Measurements from ENCODE around the gene AK8.
A peak's percentile ranks its signal among the peaks of the same experiment; 100 is the strongest.

Gene AK8

DNA sequence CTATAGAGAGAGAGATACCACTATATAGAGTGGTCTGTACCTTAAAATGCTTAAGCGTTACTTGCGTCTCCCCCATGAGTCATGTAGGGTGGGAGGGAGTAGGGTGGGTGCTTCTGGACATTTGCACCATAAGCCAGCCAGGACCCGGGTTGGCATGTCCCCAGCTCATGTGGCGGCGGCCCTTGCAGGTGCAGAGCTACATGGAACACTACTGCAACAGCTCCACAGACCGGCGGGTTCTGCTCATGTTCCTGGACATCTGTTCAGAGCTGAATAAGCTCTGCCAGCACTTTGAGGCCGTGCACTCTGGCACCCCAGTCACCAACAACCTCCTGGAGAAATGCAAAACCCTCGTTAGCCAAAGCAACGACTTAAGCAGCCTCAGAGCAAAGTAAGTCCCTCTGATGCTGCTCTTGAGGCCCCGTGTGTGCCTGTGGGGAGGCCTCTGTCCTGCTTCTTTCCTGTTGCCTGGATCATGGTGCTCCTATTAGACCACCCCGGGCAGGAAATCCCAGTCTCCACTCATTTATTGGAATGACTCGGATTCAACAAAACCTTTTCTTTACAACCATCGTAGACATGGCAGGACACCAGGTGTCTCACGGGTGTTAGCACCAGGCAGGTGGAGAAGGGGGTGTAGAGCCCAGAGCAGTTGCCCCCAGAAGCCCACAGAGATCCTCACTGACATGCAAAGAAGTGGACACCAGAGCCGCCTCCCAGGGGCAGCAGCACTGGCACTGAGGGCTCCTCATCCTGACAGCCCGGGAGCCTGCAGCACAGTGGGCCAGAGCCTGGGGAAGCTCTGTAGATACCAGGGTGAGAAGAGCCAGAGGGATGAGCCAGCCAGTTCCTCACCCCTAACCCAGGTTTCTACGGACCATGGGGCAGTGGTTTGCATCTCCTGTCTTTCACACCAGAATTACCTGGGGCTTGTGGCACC, 9.4 kb upstream of the AK8 start:
- no peak for FAIRE-seq

DNA sequence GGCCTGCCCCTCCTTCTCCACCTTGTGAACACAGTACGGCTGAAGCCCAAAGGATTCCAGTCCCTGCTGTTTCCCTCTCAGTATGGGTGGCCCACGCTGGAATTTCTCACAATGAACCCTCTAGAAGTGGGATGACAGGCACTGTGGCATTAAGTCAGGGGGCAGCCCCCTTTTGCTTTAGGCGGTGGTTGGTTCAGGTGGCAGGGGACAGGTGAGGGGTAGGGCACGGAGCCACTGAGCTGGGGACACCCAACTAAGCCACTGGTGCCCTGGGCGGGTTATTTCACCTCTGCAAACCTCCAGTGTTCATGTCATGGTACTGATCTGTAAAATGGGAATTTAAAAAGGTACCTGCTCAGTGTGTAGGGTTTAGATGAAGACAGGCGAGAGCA, 8.2 kb upstream of the AK8 start:
- FAIRE-seq: no peak

DNA sequence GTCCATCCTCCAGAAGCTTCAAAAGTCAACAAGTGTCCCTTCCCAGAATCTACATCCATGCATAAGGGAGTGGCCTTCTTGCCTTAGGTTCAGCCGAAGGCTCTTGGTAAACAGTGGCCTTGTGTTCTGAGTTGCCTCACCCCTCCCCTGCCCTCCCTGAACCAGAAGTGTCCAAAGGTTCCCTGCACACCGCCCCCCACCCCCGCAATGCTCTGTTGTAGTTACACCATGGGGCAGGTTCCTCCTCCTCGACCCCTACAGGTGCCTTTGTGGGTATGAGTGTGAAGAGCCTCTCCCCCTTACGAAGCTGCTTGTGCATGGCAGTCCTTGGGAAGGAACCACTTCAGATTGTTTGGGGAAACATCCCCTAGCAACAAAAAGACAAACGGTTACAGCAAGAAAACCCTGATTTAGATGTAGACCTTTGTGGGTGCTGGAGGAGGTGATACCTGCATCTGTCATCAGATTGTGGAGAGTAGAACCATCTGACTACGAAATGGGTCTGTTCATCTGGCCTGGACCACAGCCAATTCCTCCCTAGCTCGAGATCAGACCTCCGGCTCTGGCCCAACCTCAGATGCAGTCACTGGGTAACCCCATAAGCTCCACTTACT, 7.7 kb upstream of the AK8 start:
- FAIRE-seq: no peak

- FAIRE-seq: no peak
Observed at GRCh38 chr9:132883349-132884294, 5.5 kb upstream of the AK8 start.

DNA sequence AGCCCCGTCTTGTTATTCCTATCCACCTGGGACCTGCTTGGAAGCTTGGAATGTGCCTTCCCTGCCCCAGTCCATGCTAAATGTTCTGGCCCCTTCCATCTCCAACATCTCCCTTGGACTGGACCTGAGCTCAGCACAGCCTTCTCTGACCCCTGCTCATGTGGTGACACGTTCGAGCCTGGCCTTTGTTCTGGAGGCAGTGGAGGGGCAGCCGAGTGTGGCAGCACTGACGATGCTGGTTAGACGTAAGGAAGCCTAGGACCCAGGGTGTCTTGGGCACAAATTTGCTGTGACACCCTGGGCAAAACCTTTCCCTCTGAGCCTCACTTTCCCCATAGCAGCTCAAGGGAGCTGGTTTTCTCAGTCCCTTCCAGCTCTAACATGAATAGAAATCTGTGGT, 4.5 kb upstream of the AK8 start:
- FAIRE-seq: no peak

GRCh38 chr9:132881826-132882225, 3.7 kb upstream of the AK8 start:
- no peak for FAIRE-seq

DNA sequence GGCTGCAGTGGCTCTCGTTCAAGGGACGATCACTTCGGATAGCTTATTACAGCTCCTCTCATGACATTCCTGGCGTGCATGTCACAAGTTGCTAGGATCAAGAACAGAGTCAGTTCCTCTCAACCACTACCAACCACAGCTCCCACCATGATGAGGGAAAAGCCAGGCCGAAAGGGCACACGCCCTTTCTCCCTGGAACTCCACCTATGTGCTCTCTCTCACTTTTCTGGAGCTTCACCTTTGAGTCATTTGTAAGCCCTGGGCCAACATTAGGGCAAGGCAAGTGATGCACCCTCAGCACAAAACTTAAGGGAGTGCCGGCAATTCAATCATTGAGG, 2.2 kb upstream of the AK8 start:
- no peak for FAIRE-seq

DNA sequence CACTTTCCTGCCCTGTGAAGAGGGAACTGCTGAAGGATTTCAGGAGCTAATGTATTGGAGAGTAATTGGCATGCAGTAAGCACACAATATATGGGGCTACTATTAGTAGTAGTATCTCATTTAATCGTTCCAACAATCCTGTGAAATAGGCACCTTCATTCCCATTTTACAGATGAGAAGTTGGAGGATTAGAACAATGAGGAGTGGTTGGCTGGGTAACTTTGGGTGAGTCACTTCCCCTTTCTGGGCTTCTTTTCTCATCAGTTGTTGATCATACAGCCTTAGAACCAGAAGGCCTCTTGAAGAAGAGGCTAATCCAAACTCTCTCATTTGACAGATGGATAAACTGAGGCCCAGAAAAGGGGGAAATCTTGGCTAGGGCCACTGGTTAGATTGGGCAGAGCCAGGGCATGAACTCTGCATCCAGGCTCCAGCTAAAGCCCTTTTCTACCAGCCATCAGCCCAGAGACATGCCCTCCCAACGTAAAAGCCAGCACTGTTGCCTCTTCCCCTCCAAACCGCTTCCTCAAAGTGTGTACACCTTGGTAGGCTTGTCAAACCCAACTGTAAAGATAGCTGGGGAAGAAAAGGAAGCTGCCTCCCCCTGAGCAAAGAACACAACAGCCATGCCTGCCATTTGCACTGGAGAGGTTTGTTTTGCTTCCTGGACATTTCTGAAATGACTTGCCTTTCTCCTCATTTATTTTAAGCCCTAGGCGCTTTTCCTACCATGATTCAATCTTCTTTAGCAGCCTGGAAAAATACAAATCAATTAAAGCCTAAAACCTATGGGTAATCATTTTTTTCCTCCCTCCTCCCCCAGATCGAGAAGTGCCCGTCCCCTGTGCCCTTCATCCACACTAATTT, 1.6 kb upstream of the AK8 start:
- FAIRE-seq: peak; percentile 60

- no peak for FAIRE-seq
Observed at GRCh38 chr9:132878695-132879456, 792 bp upstream of the AK8 start, which contains the start of gene SPACA9. TSS of gene SPACA9 (plus strand) at chr9:132878898. CDS start at chr9:132883948, 5,050 bp downstream.

GRCh38 chr9:132877458-132877823, 643 bp downstream of the AK8 start:
- no peak for FAIRE-seq

GRCh38 chr9:132876849-132877248, 1.2 kb downstream of the AK8 start:
- no peak for FAIRE-seq

- no peak for FAIRE-seq
Observed at GRCh38 chr9:132875159-132875558, 2.9 kb downstream of the AK8 start.

DNA sequence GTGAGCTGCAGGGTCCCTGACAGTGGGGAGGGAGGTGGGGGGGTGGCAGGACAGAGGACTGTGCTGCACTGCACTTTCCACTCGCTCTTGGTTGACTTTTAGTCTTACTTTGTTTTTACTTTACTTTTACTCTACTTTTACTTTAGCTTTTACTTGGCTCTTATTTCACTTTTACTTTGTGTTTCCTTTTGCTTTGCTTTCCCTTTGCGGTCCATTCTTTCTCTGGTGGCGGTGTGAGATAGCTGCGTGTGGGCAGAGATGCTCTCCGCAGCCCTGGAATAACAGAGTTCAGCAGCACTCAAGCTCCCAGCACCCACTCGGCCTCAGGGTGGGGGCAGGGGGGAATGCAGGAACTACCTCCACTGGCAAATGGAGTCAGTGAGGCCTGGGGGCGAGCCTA, 4.7 kb downstream of the AK8 start:
- FAIRE-seq: no peak

DNA sequence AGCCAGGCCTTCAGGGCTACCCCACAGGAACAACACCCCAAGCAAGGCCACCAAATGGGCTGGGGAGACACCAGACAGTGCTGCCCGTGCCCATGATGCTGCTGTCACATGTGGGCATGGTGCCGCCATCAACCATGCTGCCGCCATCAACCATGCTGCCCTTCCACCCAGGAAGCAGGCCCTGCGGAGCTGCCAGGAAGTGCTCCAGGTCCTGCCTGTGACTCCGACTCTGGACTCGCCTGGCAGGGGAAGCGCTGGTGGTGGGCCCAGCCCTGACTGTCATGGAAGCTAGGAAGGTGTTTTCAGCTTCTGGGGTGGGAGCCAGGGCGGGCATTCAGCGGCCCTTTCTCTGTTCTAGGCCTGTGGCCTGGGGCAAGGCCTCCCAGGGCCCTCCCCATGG, 8.8 kb downstream of the AK8 start:
- FAIRE-seq: no peak

GRCh38 chr9:132866898-132867297, 11.2 kb downstream of the AK8 start:
- no peak for FAIRE-seq

DNA sequence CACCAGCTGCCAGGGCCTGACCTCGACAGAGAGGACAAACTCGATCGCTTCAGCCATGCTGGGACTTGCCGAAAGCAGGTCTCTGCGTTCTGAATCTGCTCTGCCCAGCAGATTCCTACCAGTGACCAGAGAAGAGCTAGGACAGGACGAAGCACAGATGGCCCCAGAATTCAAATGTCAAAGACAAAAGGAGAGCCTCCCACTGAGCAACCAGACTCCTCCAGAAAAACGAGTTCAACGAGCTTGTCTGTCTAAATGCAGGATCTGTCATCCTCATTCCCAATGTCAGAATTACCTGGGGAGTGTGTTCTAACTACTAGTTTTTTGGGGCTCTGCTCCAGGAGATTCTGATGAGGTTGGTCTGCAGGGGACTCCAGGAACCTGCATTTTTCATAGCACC, 13.4 kb downstream of the AK8 start:
- FAIRE-seq: no peak

- no peak for FAIRE-seq
Observed at GRCh38 chr9:132864277-132864676, 13.8 kb downstream of the AK8 start.

DNA sequence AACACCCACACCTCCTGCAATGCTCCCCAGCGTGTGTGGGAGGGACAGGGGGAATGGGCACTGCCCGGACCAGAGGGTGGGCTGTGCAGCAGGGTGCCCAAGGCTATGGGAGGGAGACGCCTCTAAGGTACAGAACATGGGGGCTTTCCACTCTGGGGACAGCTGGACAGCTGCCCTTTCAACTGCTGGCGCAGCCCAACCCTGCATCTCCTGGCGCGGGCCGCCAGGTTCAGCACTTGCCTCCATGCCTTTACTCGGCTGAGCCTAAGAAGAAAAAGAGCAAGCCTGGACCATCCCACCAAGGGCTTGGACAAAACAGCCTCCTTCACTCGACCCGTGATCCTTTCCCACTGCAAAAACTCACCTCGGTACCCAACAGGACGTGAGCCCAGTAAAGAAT, 15.0 kb downstream of the AK8 start:
- FAIRE-seq: no peak

DNA sequence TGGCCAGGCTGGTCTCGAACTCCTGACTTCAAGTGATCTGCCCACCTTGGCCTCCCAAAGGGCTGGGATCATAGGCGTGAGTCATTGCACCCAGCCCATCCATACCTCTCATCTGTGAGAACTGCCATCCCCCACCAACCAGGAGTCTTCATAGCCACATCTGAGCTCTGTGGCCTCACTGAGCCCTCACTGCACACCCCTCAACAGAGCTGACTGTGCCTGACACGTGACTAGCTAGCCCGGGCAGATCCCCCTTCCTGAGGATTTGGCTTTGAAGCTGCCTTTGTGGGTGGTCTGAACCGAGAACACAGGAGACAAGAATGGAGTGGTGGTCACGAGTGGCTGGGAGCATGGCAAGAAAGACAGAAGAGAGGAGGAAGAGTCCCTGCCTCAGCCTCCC, 15.6 kb downstream of the AK8 start:
- FAIRE-seq: no peak

- FAIRE-seq: no peak
Observed at GRCh38 chr9:132861666-132862065, 16.4 kb downstream of the AK8 start.

DNA sequence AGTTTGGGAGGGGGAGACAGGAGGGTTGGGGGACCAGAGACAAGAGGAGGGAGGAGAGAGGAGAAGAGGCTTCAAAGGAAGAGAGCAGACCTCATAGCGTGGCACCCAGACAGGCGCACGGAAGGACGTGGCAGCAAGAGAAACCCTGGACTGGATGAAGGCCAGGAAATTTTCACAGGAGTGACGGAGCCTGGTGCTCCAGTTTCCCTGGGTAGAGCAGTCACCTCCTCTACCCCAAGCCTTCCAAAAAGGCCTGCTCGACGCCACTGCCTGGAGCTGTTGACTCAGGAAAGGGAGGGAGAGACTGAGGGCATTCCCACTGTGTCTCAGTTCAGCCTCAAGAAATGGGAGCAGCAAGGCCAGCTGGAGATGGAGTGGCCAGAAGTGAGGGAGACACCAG, 19.3 kb downstream of the AK8 start:
- no peak for FAIRE-seq

All from G401.6 (cell line).